GM13976 (cell line): Measurements from ENCODE around the gene SLC26A8.

Experiments used
- DNase-seq: peaks from one replicate; pipeline ENCODE4 v3.0.0; 2012; ENCODE audit warnings: low spot score
- in situ Hi-C: fragments of 300-500 bp; cut with MboI; formaldehyde crosslinking; loops from one replicate; pipeline ENCODE4 v1.12.0; 2022; ENCODE audit warnings: low sequenced_read_pairs, mixed read lengths, inconsistent platforms; ENCODE audit not compliant: unreplicated experiment
- TF ChIP-seq, protein P1 (sequence below): IDR thresholded peaks from 2 replicates; pipeline ENCODE4 v1.5.1; 2012; ENCODE audit warnings: borderline replicate concordance, mild to moderate bottlenecking; ENCODE audit not compliant: insufficient read depth; ENCODE audit errors: extremely low read depth, missing control alignments, control extremely low read depth

Gene SLC26A8

DNA sequence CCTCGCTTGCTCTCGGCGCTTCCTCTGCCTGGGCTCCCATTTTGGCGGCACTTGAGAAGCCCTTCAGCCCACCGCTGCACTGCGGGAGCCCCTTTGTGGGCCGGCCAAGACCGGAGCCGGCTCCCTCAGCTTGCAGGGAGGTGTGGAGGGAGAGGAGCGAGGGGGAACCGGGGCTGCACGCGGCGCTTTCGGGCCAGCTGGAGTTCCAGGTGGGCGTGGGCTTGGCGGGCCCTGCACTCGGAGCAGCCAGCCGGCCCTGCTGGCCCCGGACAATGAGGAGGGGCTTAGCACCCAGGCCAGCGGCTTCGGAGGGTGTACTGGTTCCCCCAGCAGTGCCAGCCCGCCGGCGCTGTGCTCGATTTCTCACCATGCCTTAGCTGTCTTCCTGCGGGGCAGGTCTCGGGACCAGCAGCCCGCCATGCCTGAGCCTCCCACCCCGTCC lies 93.3 kb downstream of the SLC26A8 start:
- no peak for DNase-seq
- TF ChIP-seq, protein P1, sequence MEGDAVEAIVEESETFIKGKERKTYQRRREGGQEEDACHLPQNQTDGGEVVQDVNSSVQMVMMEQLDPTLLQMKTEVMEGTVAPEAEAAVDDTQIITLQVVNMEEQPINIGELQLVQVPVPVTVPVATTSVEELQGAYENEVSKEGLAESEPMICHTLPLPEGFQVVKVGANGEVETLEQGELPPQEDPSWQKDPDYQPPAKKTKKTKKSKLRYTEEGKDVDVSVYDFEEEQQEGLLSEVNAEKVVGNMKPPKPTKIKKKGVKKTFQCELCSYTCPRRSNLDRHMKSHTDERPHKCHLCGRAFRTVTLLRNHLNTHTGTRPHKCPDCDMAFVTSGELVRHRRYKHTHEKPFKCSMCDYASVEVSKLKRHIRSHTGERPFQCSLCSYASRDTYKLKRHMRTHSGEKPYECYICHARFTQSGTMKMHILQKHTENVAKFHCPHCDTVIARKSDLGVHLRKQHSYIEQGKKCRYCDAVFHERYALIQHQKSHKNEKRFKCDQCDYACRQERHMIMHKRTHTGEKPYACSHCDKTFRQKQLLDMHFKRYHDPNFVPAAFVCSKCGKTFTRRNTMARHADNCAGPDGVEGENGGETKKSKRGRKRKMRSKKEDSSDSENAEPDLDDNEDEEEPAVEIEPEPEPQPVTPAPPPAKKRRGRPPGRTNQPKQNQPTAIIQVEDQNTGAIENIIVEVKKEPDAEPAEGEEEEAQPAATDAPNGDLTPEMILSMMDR, result no peak
- in situ Hi-C loops, result no loop called here

DNA sequence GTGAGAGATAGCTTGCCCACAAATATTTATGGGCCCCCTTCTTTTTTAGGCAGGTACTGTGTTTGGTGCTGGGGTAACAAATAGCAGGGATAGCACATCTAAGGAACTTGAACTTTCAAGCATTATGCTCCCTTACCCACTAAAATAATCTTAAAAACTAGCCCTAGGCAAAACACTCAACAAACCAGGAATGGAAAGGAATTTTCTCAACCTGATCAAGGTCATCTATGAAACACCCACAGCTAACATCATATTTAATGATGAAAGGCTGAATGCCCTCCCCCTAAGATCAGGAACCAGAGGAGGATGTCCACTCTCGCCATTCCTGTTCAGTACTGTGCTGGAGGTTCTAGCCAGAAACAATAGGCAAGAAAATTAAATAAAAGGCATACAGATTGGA lies 94.8 kb downstream of the SLC26A8 start:
- TF ChIP-seq, protein P1, result no peak
- DNase-seq, result no peak
- in situ Hi-C loops, result no loop called here

DNA sequence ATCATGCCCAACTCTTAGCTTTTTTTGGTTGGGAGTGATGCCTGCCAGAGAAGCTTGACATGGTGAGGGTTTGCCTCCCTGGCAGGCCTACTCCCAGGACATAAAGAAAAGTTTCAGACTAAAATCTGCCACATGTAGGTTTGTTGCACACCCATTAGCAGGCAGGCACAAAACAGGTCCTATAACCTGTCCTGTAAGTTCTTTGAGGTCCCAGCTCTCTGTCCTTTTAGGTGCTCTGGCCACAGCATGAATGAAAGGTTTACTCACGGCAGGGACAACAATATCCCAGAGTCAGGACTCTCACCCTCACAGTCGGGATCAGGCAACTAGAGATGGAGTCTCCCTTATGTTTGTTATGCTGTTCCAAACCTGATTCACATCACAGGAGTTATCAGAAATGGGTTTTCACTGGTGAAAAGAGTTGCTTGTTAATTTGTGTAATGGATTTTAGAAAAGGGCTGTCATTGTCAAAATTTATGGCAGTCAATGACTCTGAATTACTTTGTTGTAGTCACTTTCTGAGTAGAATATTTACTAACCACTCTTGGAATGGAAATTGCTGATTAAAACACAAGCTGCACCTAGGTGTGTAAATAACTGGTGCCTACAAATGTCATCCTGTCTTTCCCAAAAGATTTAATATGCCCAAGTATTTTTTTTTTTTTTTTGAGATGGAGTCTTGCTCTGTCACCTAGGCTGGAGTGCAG lies 97.8 kb downstream of the SLC26A8 start:
- in situ Hi-C loops, result no loop called here
- TF ChIP-seq, protein P1, result no peak
- no peak for DNase-seq

DNA sequence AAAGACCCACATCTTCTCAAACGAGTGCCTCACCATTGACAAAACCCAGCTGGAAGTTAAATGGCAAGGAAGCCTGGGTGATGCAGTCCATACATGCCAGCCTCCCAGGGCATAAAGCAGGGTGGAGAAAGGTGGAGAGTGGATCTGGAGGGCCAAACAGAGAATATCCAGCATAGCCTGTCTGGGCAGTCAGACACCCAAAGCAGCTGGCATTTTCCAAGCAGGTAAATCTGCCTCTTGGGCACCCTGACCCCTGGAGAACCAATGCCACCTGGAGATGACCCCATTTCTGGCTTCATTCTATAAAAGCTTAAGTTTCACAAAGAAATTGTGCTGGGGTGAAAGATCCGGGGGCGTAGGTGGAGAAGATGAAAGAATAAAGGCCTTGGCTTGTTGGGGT lies 98.5 kb downstream of the SLC26A8 start:
- TF ChIP-seq, protein P1, result no peak
- in situ Hi-C loops, result no loop called here
- DNase-seq, result no peak

DNA sequence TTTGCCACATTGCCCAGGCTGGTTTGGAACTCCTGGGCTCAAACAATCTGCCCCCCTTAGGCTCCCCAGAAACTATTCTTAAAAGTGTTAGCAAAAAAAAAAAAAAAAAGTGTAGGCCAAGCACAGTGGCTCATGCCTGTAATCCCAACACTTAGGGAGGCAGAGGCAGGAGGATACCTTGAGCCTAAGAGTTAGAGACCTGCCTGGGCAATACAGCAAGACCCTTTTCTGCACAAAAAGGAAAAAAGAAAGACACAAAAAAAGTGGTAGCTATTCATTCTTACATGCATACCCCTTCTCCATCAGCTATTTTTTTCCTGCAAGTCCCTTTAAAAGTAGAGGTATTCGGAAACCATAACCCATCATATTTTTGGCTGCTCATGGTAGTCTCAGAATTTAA lies 100.3 kb downstream of the SLC26A8 start:
- in situ Hi-C loops, result no loop called here
- no peak for DNase-seq
- TF ChIP-seq, protein P1, result no peak

GRCh38 chr6:35922139-35922554 lies 102.3 kb downstream of the SLC26A8 start:
- TF ChIP-seq, protein P1, result no peak
- in situ Hi-C loops, result no loop called here
- DNase-seq, result no peak
